ENCODE measurements around the gene FARS2. TPM values are rescaled to one million over a fixed set of nuclear protein-coding genes. Genes with fewer than 3 reads are reported as not detected.
A peak's percentile ranks its signal among the peaks of the same experiment; 100 is the strongest.

Gene FARS2
- total RNA-seq, 2 experiments from 2014 or later, result 15.7 to 18.5 TPM

GRCh38 chr6:5617179-5617578, 355.9 kb downstream of the FARS2 start:
- ATAC-seq (no peak), DNase-seq (no peak)
- TF ChIP-seq CTCF (IDR thresholded peaks at IDR 0.05), result no peak
- no peaks in the 10 kb centered on the region for H3K9me3 Mint-ChIP-seq
- intact Hi-C loops (cut with micrococcal nuclease), result no loop called here
- ChIA-PET CTCF (no interaction called here), POLR2A (no interaction called here)
- H3K27ac Mint-ChIP-seq, result no peak overlapping the region
- H3K27me3 Mint-ChIP-seq, result no peaks in the 10 kb centered on the region
- peaks cover 17% of the 10 kb centered on the region for H3K4me1 Mint-ChIP-seq (ENCODE audit: low read depth)
- no peak overlapping the region for H3K4me3 Mint-ChIP-seq
- peaks cover 16% of the 10 kb centered on the region for H3K36me3 Mint-ChIP-seq (ENCODE audit: low read depth)

GRCh38 chr6:5619249-5619648, 357.9 kb downstream of the FARS2 start:
- intact Hi-C loops (cut with micrococcal nuclease), result no loop called here
- POLR2A ChIA-PET, result no interaction called here
- Mint-ChIP-seq H3K36me3 (ENCODE audit: low read depth) (peaks cover 9% of the 10 kb centered on the region), H3K27me3 (no peaks in the 10 kb centered on the region), H3K4me3 (peak overlapping the region; percentile 11), H3K9me3 (no peaks in the 10 kb centered on the region), H3K4me1 (ENCODE audit: low read depth) (peaks cover 17% of the 10 kb centered on the region), H3K27ac (peak overlapping the region; percentile 79)
- CTCF ChIA-PET, result interaction anchor here (1.0 kb wide), 1 partner anchor 21 kb away, joined by 3 read pairs; no protein-coding TSS in a partner anchor
- ATAC-seq (peak; percentile 100), DNase-seq (peak; percentile 63)
- no peak for TF ChIP-seq CTCF (IDR thresholded peaks at IDR 0.05)

- no peak overlapping the region for H3K4me3 Mint-ChIP-seq
- H3K27me3 Mint-ChIP-seq, result no peaks in the 10 kb centered on the region
- DNase-seq, result no peak
- no peaks in the 10 kb centered on the region for H3K9me3 Mint-ChIP-seq
- ChIA-PET CTCF (interaction anchor here (0.8 kb wide), 1 partner anchor 14 kb away, joined by 3 read pairs; no protein-coding TSS in a partner anchor), POLR2A (interaction anchor here (1.1 to 1.6 kb wide), 3 partner anchors 9 to 18 kb away, joined by 3 read pairs; no protein-coding TSS in a partner anchor)
- no peak overlapping the region for H3K27ac Mint-ChIP-seq
- no peak for ATAC-seq
- TF ChIP-seq CTCF (IDR thresholded peaks at IDR 0.05), result no peak
- H3K4me1 Mint-ChIP-seq (ENCODE audit: low read depth), result peaks cover 43% of the 10 kb centered on the region
- intact Hi-C loops (cut with micrococcal nuclease), result no loop called here
- H3K36me3 Mint-ChIP-seq (ENCODE audit: low read depth), result peaks cover 2% of the 10 kb centered on the region
Observed at GRCh38 chr6:5622276-5623005, 361.1 kb downstream of the FARS2 start.

GRCh38 chr6:5623769-5624168, 362.5 kb downstream of the FARS2 start:
- CTCF ChIA-PET, result no interaction called here
- H3K4me1 Mint-ChIP-seq (ENCODE audit: low read depth), result peaks cover 51% of the 10 kb centered on the region
- intact Hi-C loops (cut with micrococcal nuclease), result no loop called here

More at GRCh38 chr6:5623769-5624168, 362.5 kb downstream of the FARS2 start:
- H3K27me3 Mint-ChIP-seq, result no peaks in the 10 kb centered on the region
- no peak overlapping the region for H3K4me3 Mint-ChIP-seq
- POLR2A ChIA-PET, result interaction anchor here (1.6 kb wide), 1 partner anchor 17 kb away, joined by 3 read pairs; no protein-coding TSS in a partner anchor
- ATAC-seq (no peak), DNase-seq (no peak)
- no peaks in the 10 kb centered on the region for H3K9me3 Mint-ChIP-seq
- peaks cover 8% of the 10 kb centered on the region for H3K36me3 Mint-ChIP-seq (ENCODE audit: low read depth)
- H3K27ac Mint-ChIP-seq, result no peak overlapping the region
- no peak for TF ChIP-seq CTCF (IDR thresholded peaks at IDR 0.05)

Measured in activated CD8-positive, alpha-beta T cell treated with anti-CD3 and anti-CD28 coated beads for 36 hours (primary cell).